Bronchial epithelial cell (primary cell): ENCODE data around the gene COL26A1. TPM values are rescaled to one million over a fixed set of nuclear protein-coding genes. Genes with fewer than 3 reads are reported as not detected.
"Not testable (repeated sequence)": the region's sequence is repeated elsewhere in the genome, so short reads cannot be mapped to it uniquely, and the experiment has no call there.

ENCODE experiments used
- DNase-seq: peaks from one replicate; pipeline ENCODE4 v3.0.0-alpha.2; 2010; ENCODE audit warnings: low read depth
- FAIRE-seq: peaks from 2 replicates; lab custom pipeline; 2011; peaks lifted over from hg19 to GRCh38; lab: Jason Lieb, UNC
- H3K27me3 ChIP-seq: 2 replicates; pipeline ENCODE4 v1.5.1; 2011; ENCODE audit warnings: low read length; ENCODE audit not compliant: control insufficient read depth, insufficient read depth
- H3K36me3 ChIP-seq: 2 replicates; pipeline ENCODE4 v1.5.1; 2011; ENCODE audit warnings: low read length; ENCODE audit not compliant: control insufficient read depth, insufficient read depth
- H3K4me3 ChIP-seq: 2 replicates; pipeline ENCODE4 v1.5.1; 2011; ENCODE audit warnings: mild to moderate bottlenecking, low read depth, low read length, control low read depth
- CTCF ChIP-seq: IDR thresholded peaks from 2 replicates; pipeline ENCODE4 v1.5.1; 2011; ENCODE audit warnings: mild to moderate bottlenecking, moderate library complexity, low read length, control low read depth, inconsistent platforms; ENCODE audit not compliant: insufficient read depth, severe bottlenecking
- total RNA-seq: library from RNA; depleted of rRNA; stranded (reverse); fragments of >200 nt; gene quantifications from 2 replicates; pipeline ENCODE4 v1.2.1, GENCODE V29; 2014

The COL26A1 gene
- total RNA-seq, 1 donor from 2014 or later = not detected

GRCh38 chr7:101422356-101423195 is 59.9 kb downstream of the COL26A1 start:
- FAIRE-seq = no peak
- TF ChIP-seq CTCF = no peak
- Histone ChIP-seq H3K27me3 (no peaks in the 10 kb centered on the region), H3K36me3 (no peaks in the 10 kb centered on the region), H3K4me3 (no peak overlapping the region)
- no peak for DNase-seq

GRCh38 chr7:101426303-101427011 is 63.8 kb downstream of the COL26A1 start:
- Histone ChIP-seq H3K36me3 (no peaks in the 10 kb centered on the region), H3K27me3 (no peaks in the 10 kb centered on the region), H3K4me3 (no peak overlapping the region)
- DNase-seq (peak; percentile 82), FAIRE-seq (no peak)
- no peak for TF ChIP-seq CTCF

- no peak for TF ChIP-seq CTCF
- Histone ChIP-seq H3K27me3 (no peaks in the 10 kb centered on the region), H3K36me3 (no peaks in the 10 kb centered on the region), H3K4me3 (no peak overlapping the region)
- no peak for DNase-seq
- FAIRE-seq = no peak
These were observed 65.6 kb downstream of the COL26A1 start for GRCh38 chr7:101428093-101428866.

- no peak for DNase-seq
- Histone ChIP-seq H3K4me3 (no peak overlapping the region), H3K27me3 (no peaks in the 10 kb centered on the region), H3K36me3 (no peaks in the 10 kb centered on the region)
- FAIRE-seq = no peak
- no peak for TF ChIP-seq CTCF
These were observed 69.6 kb downstream of the COL26A1 start for GRCh38 chr7:101432316-101432715.

GRCh38 chr7:101433688-101434087 is 71.0 kb downstream of the COL26A1 start:
- no peak for TF ChIP-seq CTCF
- DNase-seq = no peak
- H3K27me3 ChIP-seq = no peaks in the 10 kb centered on the region
- no peak overlapping the region for H3K4me3 ChIP-seq
- FAIRE-seq = no peak
- no peaks in the 10 kb centered on the region for H3K36me3 ChIP-seq

GRCh38 chr7:101434155-101434554 is 71.5 kb downstream of the COL26A1 start:
- not testable (repeated sequence) for FAIRE-seq, H3K4me3 ChIP-seq, DNase-seq, H3K27me3 ChIP-seq, H3K36me3 ChIP-seq
